GM12878 (cell line): ENCODE data around the gene OR4K2. TPM values are rescaled to one million over a fixed set of nuclear protein-coding genes. Genes with fewer than 3 reads are reported as not detected.

ENCODE experiments used
- ATAC-seq: fragments of 200-7000 bp; cut with Tn5 transposase; 3 replicates; pipeline ENCODE4 v1.9.1; 2020; ENCODE audit warnings: mild to moderate bottlenecking, moderate library complexity
- BruUV-seq: library from RNA; stranded (reverse); fragments of 400-500 nt; replicated peaks from 2 replicates; lab custom pipeline; 2021; lab: Mats Ljungman, UMichigan
- CTCF ChIA-PET: fragments of 300-600 bp; sonication (Branson Sonifier 250); formaldehyde crosslinking; extraction: SDS; loops from one replicate; lab custom pipeline; 2021; ENCODE audit warnings: inconsistent platforms; lab: Yijun Ruan, JAX
- POLR2A ChIA-PET: fragments of 350-600 bp; formaldehyde crosslinking; extraction: SDS; loops from one replicate; lab custom pipeline; 2021; ENCODE audit warnings: inconsistent platforms; lab: Charles Lee
- RAD21 ChIA-PET: fragments of 300-600 bp; sonication (Branson Sonifier 250); formaldehyde crosslinking; loops from one replicate; lab custom pipeline; 2023; ENCODE audit warnings: antibody characterized with exemption; ENCODE audit not compliant: unreplicated experiment; lab: Charles Lee
- SMC1A ChIA-PET: fragments of 300-600 bp; sonication (Branson Sonifier 250); formaldehyde crosslinking; loops from one replicate; lab custom pipeline; 2023; ENCODE audit not compliant: unreplicated experiment, uncharacterized antibody; lab: Charles Lee
- DNase-seq: peaks from one replicate; pipeline ENCODE4 v3.0.0-alpha.2; 2011; ENCODE audit warnings: low read depth, low spot score
- FAIRE-seq: peaks from 3 replicates; lab custom pipeline; 2011; peaks lifted over from hg19 to GRCh38; lab: Jason Lieb, UNC
- H2AFZ ChIP-seq: 2 replicates; pipeline ENCODE4 v1.6.0; 2011; ENCODE audit warnings: low read depth, low read length, control low read depth; ENCODE audit not compliant: control insufficient read depth
- H3K27ac ChIP-seq: 2 replicates; pipeline ENCODE4 v1.5.1; 2011; ENCODE audit warnings: control low read depth; ENCODE audit not compliant: control insufficient read depth, insufficient read depth
- H3K27me3 ChIP-seq, 2 experiments: replicated peaks in 1 of 2; 2 replicates each; pipeline versions ENCODE4 v1.6.0 to v1.6.1; 2011; ENCODE audit warnings: low read length in 1 of 2; ENCODE audit not compliant: control insufficient read depth in 2 of 2, insufficient read depth in 2 of 2
- H3K36me3 ChIP-seq, 2 experiments: 2 replicates each; pipeline ENCODE4 v1.5.1; 2011; ENCODE audit warnings: low read length in 1 of 2; ENCODE audit not compliant: control insufficient read depth in 2 of 2, insufficient read depth in 2 of 2
- H3K4me1 ChIP-seq: 2 replicates; pipeline ENCODE4 v1.6.1; 2011; ENCODE audit warnings: mild to moderate bottlenecking, low read length, moderate library complexity, mixed read lengths; ENCODE audit not compliant: control insufficient read depth, insufficient read depth
- H3K4me2 ChIP-seq: 2 replicates; pipeline ENCODE4 v1.6.0; 2011; ENCODE audit warnings: control low read depth; ENCODE audit not compliant: control insufficient read depth, insufficient read depth
- H3K4me3 ChIP-seq: fragments of 200-600 bp; sonication (generic); 2 replicates; pipeline ENCODE4 v1.5.1; 2016
- H3K79me2 ChIP-seq: 2 replicates; pipeline ENCODE4 v1.6.0; 2011; ENCODE audit warnings: low read length; ENCODE audit not compliant: control insufficient read depth, insufficient read depth
- H3K9ac ChIP-seq: 2 replicates; pipeline ENCODE4 v1.8.0; 2011; ENCODE audit warnings: low read length, control low read depth, mixed read lengths; ENCODE audit not compliant: control insufficient read depth, insufficient read depth
- H3K9me3 ChIP-seq: replicated peaks from 3 replicates; pipeline ENCODE4 v1.5.1; 2011; ENCODE audit warnings: mild to moderate bottlenecking, low read length; ENCODE audit not compliant: control insufficient read depth, insufficient read depth
- H4K20me1 ChIP-seq: 2 replicates; pipeline ENCODE4 v1.6.0; 2011; ENCODE audit not compliant: control insufficient read depth, insufficient read depth
- CBFB ChIP-seq: IDR thresholded peaks from 2 replicates; pipeline ENCODE4 v1.6.1; 2016; ENCODE audit warnings: antibody characterized with exemption, low read depth
- CBX3 ChIP-seq: fragments of 200-600 bp; sonication (generic); IDR thresholded peaks from 2 replicates; pipeline ENCODE4 v1.6.1; 2016; ENCODE audit warnings: low read depth, borderline replicate concordance
- GABPA ChIP-seq: IDR thresholded peaks from 2 replicates; pipeline ENCODE4 v1.6.1; 2014; ENCODE audit warnings: antibody characterized with exemption, low read depth, mild to moderate bottlenecking, inconsistent platforms
- MYB ChIP-seq: fragments of 150-350 bp; IDR thresholded peaks from 2 replicates; pipeline ENCODE4 v1.6.1; 2014; ENCODE audit warnings: mild to moderate bottlenecking, low read depth, low read length, borderline replicate concordance
- POLR2A ChIP-seq: IDR thresholded peaks from 2 replicates; pipeline ENCODE4 v1.6.1; 2011; ENCODE audit warnings: low read depth, mild to moderate bottlenecking, low read length
- POU2F2 ChIP-seq: IDR thresholded peaks from 3 replicates; pipeline ENCODE4 v1.6.1; 2011; ENCODE audit warnings: low read depth, mild to moderate bottlenecking, low read length, borderline replicate concordance
- SUPT20H ChIP-seq: IDR thresholded peaks from 2 replicates; pipeline ENCODE4 v1.6.1; 2011; ENCODE audit warnings: low read depth, mild to moderate bottlenecking, low read length, moderate library complexity, borderline replicate concordance; ENCODE audit not compliant: control insufficient read depth
- SUZ12 ChIP-seq: fragments of 200-600 bp; sonication (generic); IDR thresholded peaks from one replicate; pipeline ENCODE4 v1.6.1; 2018; ENCODE audit warnings: antibody characterized with exemption, mild to moderate bottlenecking; ENCODE audit not compliant: unreplicated experiment
- WGBS: methylation state at CpG from one replicate; pipeline ENCODE4 v1.1.6; 2016; ENCODE audit warnings: low lambda C conversion rate; ENCODE audit not compliant: insufficient replicate concordance, insufficient coverage; ENCODE audit errors: missing lambda C conversion rate; 5-methylcytosine and 5-hydroxymethylcytosine counted together
- in situ Hi-C: fragments of 300-500 bp; cut with MboI; formaldehyde crosslinking; loops from 9 replicates; pipeline ENCODE4 v1.14.3; 2018; ENCODE audit warnings: mixed read lengths
- intact Hi-C: fragments of 100-400 bp; cut with micrococcal nuclease; formaldehyde crosslinking; loops from one replicate; pipeline ENCODE4 v1.14.2; 2022; ENCODE audit not compliant: unreplicated experiment
- polyA plus RNA-seq, 11 experiments: library from polyadenylated mRNA; depleted of rRNA in 4 of 11; unstranded in 6 of 11; stranded (reverse) in 5 of 11; fragments of >200 nt; fragmentation: Nextera tagmentation in 4 of 11; fragmentation: Illumina TruSeq in 1 of 11; extraction: Ambion mirVana in 4 of 11; extraction: Trizol in 1 of 11; gene quantifications; 1 replicate in 1 of 11; 2 replicates in 10 of 11; pipeline versions ENCODE4 v1.2.1 to v1.2.3, GENCODE V29; 2011 to 2016; ENCODE audit warnings: inconsistent platforms in 2 of 11, missing spikeins in 2 of 11, low read depth in 1 of 11
- total RNA-seq, 4 experiments: library from RNA; depleted of rRNA in 3 of 4; stranded (reverse); fragments of >200 nt in 3 of 4; fragmentation: Illumina TruSeq in 1 of 4; extraction: Trizol in 1 of 4; gene quantifications; 2 replicates each; pipeline versions ENCODE4 v1.2.1 to v1.2.3, GENCODE V29; 2013 to 2021
- TF ChIP-seq, protein P1 (sequence below): IDR thresholded peaks from 2 replicates; pipeline ENCODE4 v1.6.1; 2011; ENCODE audit warnings: mild to moderate bottlenecking, low read depth, low read length, moderate library complexity; ENCODE audit not compliant: insufficient replicate concordance

OR4K2 gene
- total and polyA plus RNA-seq, 10 of the 15 experiments (the other 5 are each of a cell fraction or from before 2014, with no cell fraction given) = not detected

GRCh38 chr14:19930617-19931016, 55.7 kb downstream of the OR4K2 start, which contains the start of gene OR4K1:
OR4K1 (plus strand) TSS chr14:19930917; CDS start chr14:19935667, 4,750 bp downstream.
- H3K4me1 ChIP-seq = no peaks in the 10 kb centered on the region
- H4K20me1 ChIP-seq = no peaks in the 10 kb centered on the region
- DNase-seq (no peak), FAIRE-seq (no peak), ATAC-seq (no peak)
- no peaks in the 10 kb centered on the region for H3K79me2 ChIP-seq
- H3K36me3 ChIP-seq = no peaks in the 10 kb centered on the region
- WGBS = 19% methylated on average over 3 of the region's 3 CpGs
- CTCF ChIA-PET = no interaction called here
- POLR2A ChIA-PET = no interaction called here
- no peak within 1 kb of the TSS for H3K4me2 ChIP-seq
- H2AFZ ChIP-seq = no peak within 1 kb of the TSS
- H3K9me3 ChIP-seq = no peaks in the 10 kb centered on the region
- TF ChIP-seq POU2F2 (no peak), SUZ12 (no peak), CBFB (no peak), POLR2A (no peak), MYB (no peak), SUPT20H (no peak), CBX3 (no peak), GABPA (no peak)
- TF ChIP-seq, protein P1, sequence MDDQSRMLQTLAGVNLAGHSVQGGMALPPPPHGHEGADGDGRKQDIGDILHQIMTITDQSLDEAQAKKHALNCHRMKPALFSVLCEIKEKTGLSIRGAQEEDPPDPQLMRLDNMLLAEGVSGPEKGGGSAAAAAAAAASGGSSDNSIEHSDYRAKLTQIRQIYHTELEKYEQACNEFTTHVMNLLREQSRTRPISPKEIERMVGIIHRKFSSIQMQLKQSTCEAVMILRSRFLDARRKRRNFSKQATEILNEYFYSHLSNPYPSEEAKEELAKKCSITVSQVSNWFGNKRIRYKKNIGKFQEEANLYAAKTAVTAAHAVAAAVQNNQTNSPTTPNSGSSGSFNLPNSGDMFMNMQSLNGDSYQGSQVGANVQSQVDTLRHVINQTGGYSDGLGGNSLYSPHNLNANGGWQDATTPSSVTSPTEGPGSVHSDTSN = no peak
- no peak within 1 kb of the TSS for H3K9ac ChIP-seq
- RAD21 ChIA-PET = no interaction called here
- in situ Hi-C loops (no loop called here), intact Hi-C loops (no loop called here)
- H3K27me3 ChIP-seq = no peaks in the 10 kb centered on the region
- H3K27ac ChIP-seq = no peak within 1 kb of the TSS
- SMC1A ChIA-PET = no interaction called here
- no peak within 1 kb of the TSS for H3K4me3 ChIP-seq
- BruUV-seq = no TSS peak

Other genes starting within 250 kb of the OR4K2 start
Only the 7 nearest of the 12 such genes appear.
- not detected in 2 replicates for gene OR4Q3, start 131.6 kb upstream of the OR4K2 start, total RNA-seq (2014; rRNA removed)
- gene OR4Q3, start 131.6 kb upstream of the OR4K2 start, total RNA-seq (2014; rRNA removed; fragmentation: Illumina TruSeq; extraction: Trizol) = not detected in 2 replicates
- gene OR4Q3, start 131.6 kb upstream of the OR4K2 start, total RNA-seq (2021) = not detected in 2 replicates
- gene OR4Q3, start 131.6 kb upstream of the OR4K2 start, polyA plus RNA-seq (2011; rRNA removed) = not detected in 2 replicates
- not detected in 2 replicates for gene OR4Q3, start 131.6 kb upstream of the OR4K2 start, polyA plus RNA-seq (2014; fragmentation: Illumina TruSeq; extraction: Trizol)
- gene OR4Q3, start 131.6 kb upstream of the OR4K2 start, polyA plus RNA-seq (2014; fragmentation: Nextera tagmentation; extraction: Ambion mirVana) = not detected
- not detected in 2 replicates for gene OR4Q3, start 131.6 kb upstream of the OR4K2 start, polyA plus RNA-seq (2014; rRNA removed)
- gene OR4Q3, start 131.6 kb upstream of the OR4K2 start, polyA plus RNA-seq (2016; fragmentation: Nextera tagmentation; extraction: Ambion mirVana) = not detected
- gene OR4M1, start 101.6 kb upstream of the OR4K2 start, total RNA-seq (2014; rRNA removed) = not detected in 2 replicates
- gene OR4M1, start 101.6 kb upstream of the OR4K2 start, total RNA-seq (2014; rRNA removed; fragmentation: Illumina TruSeq; extraction: Trizol) = not detected in 2 replicates
- gene OR4M1, start 101.6 kb upstream of the OR4K2 start, total RNA-seq (2021) = not detected in 2 replicates
- gene OR4M1, start 101.6 kb upstream of the OR4K2 start, polyA plus RNA-seq (2011; rRNA removed) = not detected in 2 replicates
- not detected in 2 replicates for gene OR4M1, start 101.6 kb upstream of the OR4K2 start, polyA plus RNA-seq (2014; fragmentation: Illumina TruSeq; extraction: Trizol)
- gene OR4M1, start 101.6 kb upstream of the OR4K2 start, polyA plus RNA-seq (2014; fragmentation: Nextera tagmentation; extraction: Ambion mirVana) = not detected
- gene OR4M1, start 101.6 kb upstream of the OR4K2 start, polyA plus RNA-seq (2014; rRNA removed) = not detected in 2 replicates
- gene OR4M1, start 101.6 kb upstream of the OR4K2 start, polyA plus RNA-seq (2016; fragmentation: Nextera tagmentation; extraction: Ambion mirVana) = not detected
- gene OR4N2, start 71.4 kb upstream of the OR4K2 start, total RNA-seq (2014; rRNA removed) = not detected in 2 replicates
- not detected in 2 replicates for gene OR4N2, start 71.4 kb upstream of the OR4K2 start, total RNA-seq (2014; rRNA removed; fragmentation: Illumina TruSeq; extraction: Trizol)
- not detected in 2 replicates for gene OR4N2, start 71.4 kb upstream of the OR4K2 start, total RNA-seq (2021)
- gene OR4N2, start 71.4 kb upstream of the OR4K2 start, polyA plus RNA-seq (2011; rRNA removed) = not detected in 2 replicates
- gene OR4N2, start 71.4 kb upstream of the OR4K2 start, polyA plus RNA-seq (2014; fragmentation: Illumina TruSeq; extraction: Trizol) = not detected in 2 replicates
- not detected for gene OR4N2, start 71.4 kb upstream of the OR4K2 start, polyA plus RNA-seq (2014; fragmentation: Nextera tagmentation; extraction: Ambion mirVana)
- gene OR4N2, start 71.4 kb upstream of the OR4K2 start, polyA plus RNA-seq (2014; rRNA removed) = not detected in 2 replicates
- not detected for gene OR4N2, start 71.4 kb upstream of the OR4K2 start, polyA plus RNA-seq (2016; fragmentation: Nextera tagmentation; extraction: Ambion mirVana)
- not detected in 2 replicates for gene OR4K5, start 45.5 kb downstream of the OR4K2 start, total RNA-seq (2014; rRNA removed)
- not detected in 2 replicates for gene OR4K5, start 45.5 kb downstream of the OR4K2 start, total RNA-seq (2014; rRNA removed; fragmentation: Illumina TruSeq; extraction: Trizol)
- gene OR4K5, start 45.5 kb downstream of the OR4K2 start, total RNA-seq (2021) = not detected in 2 replicates
- not detected in 2 replicates for gene OR4K5, start 45.5 kb downstream of the OR4K2 start, polyA plus RNA-seq (2011; rRNA removed)
- gene OR4K5, start 45.5 kb downstream of the OR4K2 start, polyA plus RNA-seq (2014; fragmentation: Illumina TruSeq; extraction: Trizol) = not detected in 2 replicates
- not detected for gene OR4K5, start 45.5 kb downstream of the OR4K2 start, polyA plus RNA-seq (2014; fragmentation: Nextera tagmentation; extraction: Ambion mirVana)
- gene OR4K5, start 45.5 kb downstream of the OR4K2 start, polyA plus RNA-seq (2014; rRNA removed) = not detected in 2 replicates
- gene OR4K5, start 45.5 kb downstream of the OR4K2 start, polyA plus RNA-seq (2016; fragmentation: Nextera tagmentation; extraction: Ambion mirVana) = not detected
- not detected in 2 replicates for gene OR4K1, start 55.8 kb downstream of the OR4K2 start, total RNA-seq (2014; rRNA removed)
- gene OR4K1, start 55.8 kb downstream of the OR4K2 start, total RNA-seq (2014; rRNA removed; fragmentation: Illumina TruSeq; extraction: Trizol) = not detected in 2 replicates
- not detected in 2 replicates for gene OR4K1, start 55.8 kb downstream of the OR4K2 start, total RNA-seq (2021)
- not detected in 2 replicates for gene OR4K1, start 55.8 kb downstream of the OR4K2 start, polyA plus RNA-seq (2011; rRNA removed)
- gene OR4K1, start 55.8 kb downstream of the OR4K2 start, polyA plus RNA-seq (2014; fragmentation: Illumina TruSeq; extraction: Trizol) = not detected in 2 replicates
- gene OR4K1, start 55.8 kb downstream of the OR4K2 start, polyA plus RNA-seq (2014; fragmentation: Nextera tagmentation; extraction: Ambion mirVana) = not detected
- not detected in 2 replicates for gene OR4K1, start 55.8 kb downstream of the OR4K2 start, polyA plus RNA-seq (2014; rRNA removed)
- gene OR4K1, start 55.8 kb downstream of the OR4K2 start, polyA plus RNA-seq (2016; fragmentation: Nextera tagmentation; extraction: Ambion mirVana) = not detected
- gene OR4K15, start 100.4 kb downstream of the OR4K2 start, total RNA-seq (2014; rRNA removed) = not detected in 2 replicates
- gene OR4K15, start 100.4 kb downstream of the OR4K2 start, total RNA-seq (2014; rRNA removed; fragmentation: Illumina TruSeq; extraction: Trizol) = not detected in 2 replicates
- gene OR4K15, start 100.4 kb downstream of the OR4K2 start, total RNA-seq (2021) = not detected in 2 replicates
- not detected in 2 replicates for gene OR4K15, start 100.4 kb downstream of the OR4K2 start, polyA plus RNA-seq (2011; rRNA removed)
- gene OR4K15, start 100.4 kb downstream of the OR4K2 start, polyA plus RNA-seq (2014; fragmentation: Illumina TruSeq; extraction: Trizol) = not detected in 2 replicates
- gene OR4K15, start 100.4 kb downstream of the OR4K2 start, polyA plus RNA-seq (2014; fragmentation: Nextera tagmentation; extraction: Ambion mirVana) = not detected
- not detected in 2 replicates for gene OR4K15, start 100.4 kb downstream of the OR4K2 start, polyA plus RNA-seq (2014; rRNA removed)
- not detected for gene OR4K15, start 100.4 kb downstream of the OR4K2 start, polyA plus RNA-seq (2016; fragmentation: Nextera tagmentation; extraction: Ambion mirVana)
- not detected in 2 replicates for gene OR4Q2, start 127.0 kb downstream of the OR4K2 start, total RNA-seq (2014; rRNA removed)
- gene OR4Q2, start 127.0 kb downstream of the OR4K2 start, total RNA-seq (2014; rRNA removed; fragmentation: Illumina TruSeq; extraction: Trizol) = not detected in 2 replicates
- gene OR4Q2, start 127.0 kb downstream of the OR4K2 start, total RNA-seq (2021) = not detected in 2 replicates
- not detected in 2 replicates for gene OR4Q2, start 127.0 kb downstream of the OR4K2 start, polyA plus RNA-seq (2011; rRNA removed)
- gene OR4Q2, start 127.0 kb downstream of the OR4K2 start, polyA plus RNA-seq (2014; fragmentation: Illumina TruSeq; extraction: Trizol) = not detected in 2 replicates
- not detected for gene OR4Q2, start 127.0 kb downstream of the OR4K2 start, polyA plus RNA-seq (2014; fragmentation: Nextera tagmentation; extraction: Ambion mirVana)
- not detected in 2 replicates for gene OR4Q2, start 127.0 kb downstream of the OR4K2 start, polyA plus RNA-seq (2014; rRNA removed)
- gene OR4Q2, start 127.0 kb downstream of the OR4K2 start, polyA plus RNA-seq (2016; fragmentation: Nextera tagmentation; extraction: Ambion mirVana) = not detected